HG02678 (cell line): ENCODE results near the gene ELP4.
"Not testable (repeated sequence)": the region's sequence is repeated elsewhere in the genome, so short reads cannot be mapped to it uniquely, and the experiment has no call there.

ENCODE experiments used
- ATAC-seq: cut with Tn5 transposase; IDR thresholded peaks from one replicate; pipeline ENCODE4 v1.9.1; 2021; ENCODE audit warnings: mild to moderate bottlenecking, moderate library complexity; ENCODE audit not compliant: unreplicated experiment

The ELP4 gene

GRCh38 chr11:31509429-31510345 is at the start of gene ELP4, which contains the start of gene IMMP1L:
Gene ELP4, plus strand, starts transcription at chr11:31509767. Its CDS starts 18 bp downstream, at chr11:31509785.
Gene IMMP1L, minus strand, starts transcription at chr11:31509622. Its CDS starts 46,346 bp downstream, at chr11:31463276.
- ATAC-seq: peak; percentile 100

GRCh38 chr11:31464436-31464835 is 45.1 kb upstream of the ELP4 start:
- ATAC-seq: no peak

- no peak for ATAC-seq
These were observed 35.5 kb upstream of the ELP4 start for GRCh38 chr11:31474083-31474482.

- no peak for ATAC-seq
These were observed 31.9 kb upstream of the ELP4 start for GRCh38 chr11:31477528-31478222.

GRCh38 chr11:31478223-31478590 is 31.4 kb upstream of the ELP4 start:
- no peak for ATAC-seq

DNA sequence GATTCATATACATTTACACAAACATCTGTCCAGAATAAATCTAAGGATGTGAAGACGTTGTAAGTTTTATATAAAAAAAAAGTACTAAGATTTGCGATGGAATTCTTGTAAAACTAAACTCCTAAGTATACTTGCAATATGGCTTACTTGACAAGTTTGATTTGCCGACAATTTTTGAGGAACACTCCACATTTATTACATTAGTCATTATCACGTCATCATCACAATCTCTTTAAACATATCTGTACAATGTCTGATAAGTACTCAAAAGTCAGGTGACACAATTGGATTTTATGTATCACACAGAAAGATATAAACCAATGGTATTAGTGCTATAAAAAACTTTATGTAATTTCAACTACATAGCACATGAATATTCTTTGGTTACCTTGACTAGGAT is 30.5 kb upstream of the ELP4 start:
- ATAC-seq: no peak

DNA sequence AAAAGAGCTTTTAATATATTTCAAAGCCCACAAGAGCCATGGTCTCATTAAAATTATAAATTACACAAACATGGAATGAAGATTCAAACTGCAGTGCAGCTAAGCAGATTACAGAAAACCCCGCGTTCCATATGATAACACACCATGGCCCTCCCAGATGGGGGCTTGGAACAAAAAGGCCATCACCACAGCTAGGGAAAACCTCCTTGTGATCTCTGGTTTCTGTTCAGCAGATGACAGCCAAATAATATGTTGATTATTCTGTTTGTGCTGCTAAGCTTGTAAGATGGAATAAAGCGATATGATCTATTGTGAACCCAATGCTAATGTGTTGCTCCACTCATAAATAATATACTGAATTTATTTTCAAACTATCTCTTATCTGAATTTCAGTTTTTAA is 28.6 kb upstream of the ELP4 start:
- no peak for ATAC-seq

DNA sequence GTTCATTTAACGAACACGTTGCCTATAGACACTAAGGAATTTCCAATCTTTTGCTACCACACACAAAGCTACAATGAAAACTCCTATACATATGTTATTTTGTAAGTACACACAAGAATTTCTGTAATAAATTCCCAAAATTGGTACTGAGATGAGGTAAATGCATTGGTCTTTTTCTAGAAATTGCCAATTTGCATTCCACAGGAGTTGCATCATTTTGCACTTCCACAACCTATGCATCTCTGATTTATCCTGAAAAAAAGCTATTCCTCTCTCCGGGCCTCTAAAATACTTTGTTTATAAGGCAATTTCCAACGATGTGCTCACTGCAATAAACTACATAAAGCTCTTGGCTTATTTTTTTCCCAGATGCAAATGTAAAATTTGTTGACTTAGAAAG is 25.1 kb upstream of the ELP4 start:
- ATAC-seq: no peak

GRCh38 chr11:31487848-31488247 is 21.7 kb upstream of the ELP4 start:
- no peak for ATAC-seq

GRCh38 chr11:31492320-31492913 is 17.1 kb upstream of the ELP4 start:
- no peak for ATAC-seq

- no peak for ATAC-seq
These were observed 16.3 kb upstream of the ELP4 start for GRCh38 chr11:31493235-31493634.

- ATAC-seq: not testable (repeated sequence)
These were observed 15.8 kb upstream of the ELP4 start for GRCh38 chr11:31493762-31494161.

- ATAC-seq: no peak
These were observed 9.9 kb upstream of the ELP4 start for GRCh38 chr11:31499576-31500178.

DNA sequence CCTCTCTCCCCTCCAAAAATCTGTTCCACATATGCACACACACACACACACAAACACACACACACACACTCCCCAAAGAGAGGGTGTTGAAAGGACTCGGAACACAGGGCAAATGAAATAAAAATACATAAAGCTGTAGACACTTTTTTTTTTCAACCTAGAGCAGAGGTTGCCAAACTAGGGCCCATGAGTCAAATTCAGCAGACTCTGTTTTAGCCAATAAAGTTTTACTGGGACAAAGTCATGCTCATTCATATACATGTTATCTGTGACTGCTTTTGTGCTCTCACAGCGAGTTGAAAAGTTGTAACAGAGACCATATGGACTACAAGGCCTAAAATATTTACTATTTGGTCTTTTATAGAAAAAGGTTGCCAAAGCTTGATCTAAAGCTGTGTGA is 9.0 kb upstream of the ELP4 start:
- ATAC-seq: no peak

DNA sequence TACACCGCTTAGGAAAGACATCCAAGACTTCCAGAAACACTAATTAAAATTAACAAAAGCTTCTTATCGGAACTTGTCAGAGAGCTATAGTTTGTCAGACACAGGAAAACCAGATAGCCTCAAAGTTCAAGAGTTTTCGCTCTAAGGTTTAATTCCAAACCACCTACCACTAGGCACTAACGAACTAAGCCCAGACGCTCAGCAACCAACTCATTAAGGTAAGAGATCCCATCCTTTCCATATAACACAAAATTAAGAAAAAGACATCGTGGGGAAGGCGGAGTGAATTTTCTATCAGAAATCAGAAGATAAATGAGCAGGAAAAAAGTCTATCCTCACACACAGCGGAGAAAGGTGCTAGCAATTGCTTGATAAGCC is 527 bp upstream of the ELP4 start:
- ATAC-seq: peak; percentile 3

GRCh38 chr11:31512117-31512516 is 2.5 kb downstream of the ELP4 start:
- ATAC-seq: no peak

GRCh38 chr11:31521497-31522150 is 12.1 kb downstream of the ELP4 start:
- no peak for ATAC-seq

GRCh38 chr11:31529189-31529588 is 19.6 kb downstream of the ELP4 start:
- ATAC-seq: no peak

GRCh38 chr11:31529701-31530100 is 20.1 kb downstream of the ELP4 start:
- peak; percentile 76 for ATAC-seq

GRCh38 chr11:31531293-31531692 is 21.7 kb downstream of the ELP4 start:
- no peak for ATAC-seq

DNA sequence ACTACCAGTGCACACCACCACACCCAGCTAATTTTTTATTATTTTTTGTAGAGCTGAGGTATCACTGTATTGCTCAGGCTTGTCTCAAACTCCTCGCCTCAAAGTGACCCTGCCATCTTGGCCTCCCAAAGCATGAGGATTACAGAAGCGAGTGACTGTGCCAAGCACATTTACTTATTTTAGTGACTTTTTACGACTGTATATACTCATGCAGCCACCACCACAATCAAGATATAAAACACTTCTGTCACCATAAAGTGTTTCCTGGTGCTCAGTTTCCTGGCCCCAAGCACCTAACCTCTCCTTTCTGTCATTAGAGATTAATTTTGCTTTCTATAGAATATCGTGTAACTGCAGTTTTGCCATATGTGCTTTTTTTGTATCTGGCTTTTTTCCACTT is 25.9 kb downstream of the ELP4 start:
- ATAC-seq: no peak
